Measurements from ENCODE around the gene CDK5R2. TPM values are rescaled to one million over a fixed set of nuclear protein-coding genes. Genes with fewer than 3 reads are reported as not detected.
A peak's percentile ranks its signal among the peaks of the same experiment; 100 is the strongest.
"Not testable (repeated sequence)": the region's sequence is repeated elsewhere in the genome, so short reads cannot be mapped to it uniquely, and the experiment has no call there.

Gene CDK5R2
- total RNA-seq: not detected

DNA sequence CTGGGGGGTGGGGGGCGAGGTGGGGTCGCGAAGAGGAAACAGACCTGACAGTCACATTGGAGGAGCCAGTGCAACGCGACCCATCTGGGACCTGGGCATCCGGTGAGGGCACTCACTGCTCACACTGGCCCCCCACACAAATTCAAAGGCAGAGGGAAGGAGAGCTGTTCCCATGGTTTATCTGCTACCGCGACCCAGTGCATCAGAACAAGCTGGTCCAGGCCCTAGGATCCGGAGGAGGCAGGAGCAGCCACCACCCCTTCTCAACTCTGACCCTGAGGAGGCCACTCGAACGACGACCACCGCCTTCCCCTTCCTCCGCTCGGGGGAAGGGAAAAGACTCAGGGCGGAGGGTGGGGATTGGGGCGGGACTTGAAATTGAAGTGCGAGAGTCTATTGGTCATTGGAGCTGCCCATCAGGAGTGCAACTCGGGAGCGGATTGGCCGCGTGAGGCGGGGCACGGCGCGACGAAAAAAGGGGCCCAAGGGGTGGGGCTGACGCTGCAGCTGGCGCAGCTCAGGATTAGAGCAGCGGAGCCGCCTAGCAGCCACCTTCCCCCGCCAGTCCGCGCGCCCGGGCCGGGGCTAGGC, at the start of gene CDK5R2:
Gene CDK5R2, plus strand, starts transcription at position 526 of the 591 bp plus-strand sequence. CDS start 155 bp downstream, outside the sequence.
- ATAC-seq (ENCODE audit: low read depth): peak; percentile 91
- Mint-ChIP-seq H3K27ac (no peak within 1 kb of the TSS), H3K4me1 (peaks cover 5% of the 10 kb centered on the region)

GRCh38 chr2:218910741-218911140, 48.7 kb upstream of the CDK5R2 start:
- POLR2A ChIA-PET: interaction anchor here (2.5 kb wide), 1 partner anchor 12 kb away, joined by 11 read pairs; no protein-coding TSS in a partner anchor
- H3K36me3 Mint-ChIP-seq: peaks cover 1% of the 10 kb centered on the region
- ATAC-seq (ENCODE audit: low read depth) (no peak), DNase-seq (no peak)
- peaks cover 1% of the 10 kb centered on the region for H3K9me3 Mint-ChIP-seq
- no peak overlapping the region for H3K27ac Mint-ChIP-seq
- H3K27me3 Mint-ChIP-seq: peaks cover 13% of the 10 kb centered on the region
- H3K4me1 Mint-ChIP-seq: peaks cover 12% of the 10 kb centered on the region
- no peak overlapping the region for H3K4me3 Mint-ChIP-seq

More for the DNA sequence above, at the start of gene CDK5R2:
- DNase-seq: peak; percentile 76
- Mint-ChIP-seq H3K9me3 (no peaks in the 10 kb centered on the region), H3K27me3 (peaks cover 70% of the 10 kb centered on the region), H3K36me3 (no peaks in the 10 kb centered on the region), H3K4me3 (peak within 1 kb of the TSS; percentile 59)
- POLR2A ChIA-PET: no interaction called here

GRCh38 chr2:218920504-218920903, 39.0 kb upstream of the CDK5R2 start:
- H3K27me3 Mint-ChIP-seq: peaks cover 24% of the 10 kb centered on the region
- no peak for DNase-seq
- H3K9me3 Mint-ChIP-seq: peaks cover 5% of the 10 kb centered on the region
- H3K27ac Mint-ChIP-seq: no peak overlapping the region
- H3K4me3 Mint-ChIP-seq: no peak overlapping the region
- no peaks in the 10 kb centered on the region for H3K4me1 Mint-ChIP-seq
- no peak for ATAC-seq (ENCODE audit: low read depth)
- H3K36me3 Mint-ChIP-seq: peaks cover 2% of the 10 kb centered on the region
- POLR2A ChIA-PET: no interaction called here

GRCh38 chr2:218924757-218925156, 34.7 kb upstream of the CDK5R2 start:
- Mint-ChIP-seq H3K9me3 (peaks cover 5% of the 10 kb centered on the region), H3K4me1 (no peaks in the 10 kb centered on the region), H3K36me3 (peaks cover 2% of the 10 kb centered on the region), H3K27me3 (peaks cover 20% of the 10 kb centered on the region), H3K4me3 (no peak overlapping the region), H3K27ac (no peak overlapping the region)
- DNase-seq: no peak
- no peak for ATAC-seq (ENCODE audit: low read depth)
- POLR2A ChIA-PET: no interaction called here

DNA sequence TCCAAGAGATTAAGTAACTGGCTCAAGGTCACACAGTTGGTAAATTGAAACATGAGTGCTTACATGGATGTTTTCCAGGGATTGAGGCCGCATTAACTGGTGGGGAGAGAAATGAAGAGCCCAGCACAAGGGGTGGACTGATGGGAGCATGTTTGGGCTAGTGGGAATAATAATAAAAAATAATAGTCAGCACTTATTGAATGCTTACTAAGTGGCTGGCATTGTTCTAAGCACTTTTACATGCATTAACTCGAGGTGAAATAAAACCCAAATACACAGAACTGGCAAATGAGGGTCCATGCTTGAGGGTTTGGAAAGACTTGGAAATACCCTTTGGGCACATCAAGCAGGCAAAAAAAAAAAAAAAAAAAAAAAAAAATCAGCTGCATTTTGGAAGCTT, 34.0 kb upstream of the CDK5R2 start:
- peaks cover 5% of the 10 kb centered on the region for H3K9me3 Mint-ChIP-seq
- H3K36me3 Mint-ChIP-seq: peaks cover 2% of the 10 kb centered on the region
- peaks cover 15% of the 10 kb centered on the region for H3K27me3 Mint-ChIP-seq
- no peak overlapping the region for H3K27ac Mint-ChIP-seq
- no peaks in the 10 kb centered on the region for H3K4me1 Mint-ChIP-seq
- ATAC-seq (ENCODE audit: low read depth): no peak
- no peak overlapping the region for H3K4me3 Mint-ChIP-seq
- POLR2A ChIA-PET: no interaction called here
- no peak for DNase-seq

DNA sequence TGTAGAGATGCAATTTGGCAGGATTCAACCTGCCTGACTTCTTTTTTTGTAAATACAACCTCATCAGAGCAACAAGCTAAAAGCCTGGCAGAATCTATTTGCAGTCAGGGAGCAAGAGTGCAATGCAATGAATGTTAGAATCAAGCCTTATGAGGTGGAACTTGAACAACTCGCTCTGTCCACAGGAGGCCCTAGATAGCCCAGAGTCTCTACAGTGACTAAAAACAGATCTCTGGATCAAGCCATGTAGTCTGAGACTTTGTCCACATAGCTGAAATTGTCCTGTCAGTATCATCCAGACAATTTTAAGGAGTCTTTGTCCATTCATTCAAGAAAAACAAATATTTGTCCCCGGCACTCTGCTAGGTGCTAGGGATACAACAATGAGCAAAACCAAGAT, 32.0 kb upstream of the CDK5R2 start:
- H3K36me3 Mint-ChIP-seq: peaks cover 2% of the 10 kb centered on the region
- POLR2A ChIA-PET: no interaction called here
- H3K4me1 Mint-ChIP-seq: no peaks in the 10 kb centered on the region
- H3K4me3 Mint-ChIP-seq: no peak overlapping the region
- DNase-seq (no peak), ATAC-seq (ENCODE audit: low read depth) (no peak)
- no peak overlapping the region for H3K27ac Mint-ChIP-seq
- peaks cover 5% of the 10 kb centered on the region for H3K9me3 Mint-ChIP-seq
- peaks cover 15% of the 10 kb centered on the region for H3K27me3 Mint-ChIP-seq

DNA sequence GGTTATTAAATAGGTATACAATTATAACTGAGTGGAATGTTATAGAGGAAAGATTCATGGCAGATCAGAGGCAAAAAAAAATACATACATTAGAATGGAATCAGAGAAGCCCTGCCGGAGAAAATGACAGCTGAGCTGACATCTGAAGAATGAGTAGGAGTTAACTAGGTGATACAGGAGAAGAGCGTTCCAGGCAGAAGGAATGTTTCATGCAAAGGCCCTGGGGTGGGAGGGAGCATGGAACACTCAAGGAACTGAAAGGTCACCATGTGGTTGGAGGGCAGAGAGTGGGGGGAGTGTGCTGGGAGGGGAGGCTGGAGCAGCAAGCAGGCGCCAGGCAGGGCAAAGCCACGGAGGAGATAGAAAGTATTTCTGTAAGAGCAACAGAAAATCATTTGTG, 31.6 kb upstream of the CDK5R2 start:
- ATAC-seq (ENCODE audit: low read depth): no peak
- peaks cover 15% of the 10 kb centered on the region for H3K27me3 Mint-ChIP-seq
- peaks cover 5% of the 10 kb centered on the region for H3K9me3 Mint-ChIP-seq
- no peak overlapping the region for H3K27ac Mint-ChIP-seq
- no peak for DNase-seq
- POLR2A ChIA-PET: no interaction called here
- no peak overlapping the region for H3K4me3 Mint-ChIP-seq
- no peaks in the 10 kb centered on the region for H3K4me1 Mint-ChIP-seq
- peaks cover under 1% of the 10 kb centered on the region for H3K36me3 Mint-ChIP-seq

GRCh38 chr2:218930488-218930887, 29.0 kb upstream of the CDK5R2 start:
- ATAC-seq (ENCODE audit: low read depth); H3K4me1 Mint-ChIP-seq; POLR2A ChIA-PET; H3K4me3 Mint-ChIP-seq; H3K27ac Mint-ChIP-seq; H3K9me3 Mint-ChIP-seq; H3K36me3 Mint-ChIP-seq; DNase-seq: not testable (repeated sequence)
- H3K27me3 Mint-ChIP-seq: peaks cover 19% of the 10 kb centered on the region

DNA sequence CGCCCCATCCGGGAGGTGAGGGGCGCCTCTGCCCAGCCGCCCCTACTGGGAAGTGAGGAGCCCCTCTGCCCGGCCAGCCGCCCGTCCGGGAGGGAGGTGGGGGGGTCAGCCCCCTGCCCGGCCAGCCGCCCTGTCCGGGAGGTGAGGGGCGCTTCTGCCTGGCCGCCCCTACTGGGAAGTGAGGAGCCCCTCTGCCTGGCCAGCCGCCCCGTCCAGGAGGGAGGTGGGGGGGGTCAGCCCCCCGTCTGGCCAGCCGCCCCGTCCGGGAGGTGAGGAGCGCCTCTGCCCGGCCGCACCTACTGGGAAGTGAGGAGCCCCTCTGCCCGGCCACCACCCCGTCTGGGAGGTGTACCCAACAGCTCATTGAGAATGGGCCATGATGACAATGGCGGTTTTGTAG, 27.7 kb upstream of the CDK5R2 start:
- H3K27ac Mint-ChIP-seq; DNase-seq; H3K36me3 Mint-ChIP-seq; H3K4me3 Mint-ChIP-seq; ATAC-seq (ENCODE audit: low read depth); POLR2A ChIA-PET; H3K9me3 Mint-ChIP-seq; H3K4me1 Mint-ChIP-seq: not testable (repeated sequence)
- peaks cover 25% of the 10 kb centered on the region for H3K27me3 Mint-ChIP-seq

GRCh38 chr2:218944759-218945404, 14.6 kb upstream of the CDK5R2 start:
- Mint-ChIP-seq H3K4me1 (no peaks in the 10 kb centered on the region), H3K27me3 (peaks cover 43% of the 10 kb centered on the region)

GRCh38 chr2:218946621-218947020, 12.8 kb upstream of the CDK5R2 start:
- POLR2A ChIA-PET: no interaction called here
- DNase-seq (no peak), ATAC-seq (ENCODE audit: low read depth) (no peak)
- H3K4me1 Mint-ChIP-seq: no peaks in the 10 kb centered on the region
- peaks cover 47% of the 10 kb centered on the region for H3K27me3 Mint-ChIP-seq
- H3K36me3 Mint-ChIP-seq: no peaks in the 10 kb centered on the region
- no peak overlapping the region for H3K4me3 Mint-ChIP-seq
- H3K9me3 Mint-ChIP-seq: peaks cover 1% of the 10 kb centered on the region
- no peak overlapping the region for H3K27ac Mint-ChIP-seq

More at GRCh38 chr2:218944759-218945404, 14.6 kb upstream of the CDK5R2 start:
- no peak for DNase-seq
- Mint-ChIP-seq H3K36me3 (no peaks in the 10 kb centered on the region), H3K9me3 (peaks cover 1% of the 10 kb centered on the region), H3K27ac (no peak overlapping the region), H3K4me3 (no peak overlapping the region)
- ATAC-seq (ENCODE audit: low read depth): no peak
- POLR2A ChIA-PET: interaction anchor here (0.7 kb wide), 1 partner anchor 24 kb away, joined by 4 read pairs; no protein-coding TSS in a partner anchor

GRCh38 chr2:218952160-218952559, 7.3 kb upstream of the CDK5R2 start:
- Mint-ChIP-seq H3K27me3 (peaks cover 34% of the 10 kb centered on the region), H3K9me3 (no peaks in the 10 kb centered on the region), H3K4me1 (no peaks in the 10 kb centered on the region), H3K36me3 (no peaks in the 10 kb centered on the region), H3K27ac (no peak overlapping the region), H3K4me3 (no peak overlapping the region)
- ATAC-seq (ENCODE audit: low read depth) (no peak), DNase-seq (no peak)
- POLR2A ChIA-PET: no interaction called here

- ATAC-seq (ENCODE audit: low read depth) (no peak), DNase-seq (no peak)
- Mint-ChIP-seq H3K27me3 (peaks cover 42% of the 10 kb centered on the region), H3K27ac (no peak overlapping the region), H3K36me3 (no peaks in the 10 kb centered on the region), H3K9me3 (no peaks in the 10 kb centered on the region), H3K4me3 (no peak overlapping the region), H3K4me1 (no peaks in the 10 kb centered on the region)
- POLR2A ChIA-PET: interaction anchor here (0.6 kb wide), 1 partner anchor 38 kb away, joined by 3 read pairs; no protein-coding TSS in a partner anchor
Observed at GRCh38 chr2:218953366-218953954, 6.0 kb upstream of the CDK5R2 start.
